HEK293 (cell line): ENCODE results near the gene MRPS18A.

ENCODE experiments used
- KLF16 ChIP-seq: fragments of 450-650 bp; formaldehyde crosslinking; IDR thresholded peaks from 2 replicates; pipeline ENCODE4 v1.5.1; 2017; ENCODE audit warnings: missing biosample characterization, missing genetic modification characterization
- SP2 ChIP-seq: fragments of 450-650 bp; formaldehyde crosslinking; IDR thresholded peaks from 2 replicates; pipeline ENCODE4 v1.5.1; 2016; ENCODE audit warnings: missing biosample characterization, missing genetic modification characterization
- TCF7L2 ChIP-seq: IDR thresholded peaks from 2 replicates; pipeline ENCODE4 v1.6.1; 2011; ENCODE audit warnings: low read depth, mild to moderate bottlenecking, inconsistent platforms, low read length, moderate library complexity, borderline replicate concordance
- ZBTB11 ChIP-seq: fragments of 450-650 bp; formaldehyde crosslinking; conservative IDR thresholded peaks from 2 replicates; pipeline ENCODE4 v1.5.1; 2016; ENCODE audit warnings: low read depth, missing biosample characterization, missing genetic modification characterization
- ZBTB44 ChIP-seq: fragments of 450-650 bp; IDR thresholded peaks from 2 replicates; pipeline ENCODE4 v1.5.1; 2018; ENCODE audit warnings: missing biosample characterization, mild to moderate bottlenecking, missing genetic modification characterization
- ZBTB7A ChIP-seq: fragments of 450-650 bp; formaldehyde crosslinking; IDR thresholded peaks from 2 replicates; pipeline ENCODE4 v1.5.1; 2016; ENCODE audit warnings: low read depth, missing biosample characterization, missing genetic modification characterization
- ZIC2 ChIP-seq: fragments of 450-650 bp; formaldehyde crosslinking; IDR thresholded peaks from 2 replicates; pipeline ENCODE4 v1.5.1; 2016; ENCODE audit warnings: missing biosample characterization, missing genetic modification characterization
- ZNF148 ChIP-seq: fragments of 450-650 bp; formaldehyde crosslinking; IDR thresholded peaks from 2 replicates; pipeline ENCODE4 v1.5.0; 2017; ENCODE audit warnings: missing biosample characterization, missing genetic modification characterization, borderline replicate concordance
- ZNF157 ChIP-seq: fragments of 450-650 bp; formaldehyde crosslinking; IDR thresholded peaks from 2 replicates; pipeline ENCODE4 v1.5.1; 2016; ENCODE audit warnings: missing biosample characterization, missing genetic modification characterization
- ZNF274 ChIP-seq, 2 experiments: fragments of 200-500 bp in 1 of 2; fragments of 450-650 bp in 1 of 2; sonication (Bioruptor generic) in 1 of 2; formaldehyde crosslinking in 1 of 2; IDR thresholded peaks; 2 replicates each; pipeline versions ENCODE4 v1.5.1 to v1.6.1; 2014 to 2016; ENCODE audit warnings: borderline replicate concordance in 1 of 2, inconsistent platforms in 1 of 2, low read length in 1 of 2, missing biosample characterization in 1 of 2, missing genetic modification characterization in 1 of 2
- ZNF311 ChIP-seq: fragments of 450-650 bp; formaldehyde crosslinking; IDR thresholded peaks from 2 replicates; pipeline ENCODE4 v1.5.1; 2017; ENCODE audit warnings: missing biosample characterization, missing genetic modification characterization, borderline replicate concordance
- ZNF335 ChIP-seq: fragments of 450-650 bp; formaldehyde crosslinking; conservative IDR thresholded peaks from 2 replicates; pipeline ENCODE4 v1.5.1; 2016; ENCODE audit warnings: missing biosample characterization, missing genetic modification characterization
- ZNF341 ChIP-seq: fragments of 450-650 bp; formaldehyde crosslinking; IDR thresholded peaks from 2 replicates; pipeline ENCODE4; 2016; ENCODE audit warnings: low read depth, missing biosample characterization, missing genetic modification characterization
- ZNF391 ChIP-seq: fragments of 450-650 bp; formaldehyde crosslinking; IDR thresholded peaks from 2 replicates; pipeline ENCODE4 v1.5.1; 2016; ENCODE audit warnings: low read depth, missing biosample characterization, missing genetic modification characterization, borderline replicate concordance
- ZNF473 ChIP-seq: fragments of 450-650 bp; formaldehyde crosslinking; IDR thresholded peaks from 2 replicates; pipeline ENCODE4 v1.5.1; 2017; ENCODE audit warnings: missing biosample characterization, missing genetic modification characterization
- ZNF544 ChIP-seq: fragments of 450-650 bp; formaldehyde crosslinking; IDR thresholded peaks from 2 replicates; pipeline ENCODE4 v1.5.0; 2017; ENCODE audit warnings: missing biosample characterization, missing genetic modification characterization
- ZNF555 ChIP-seq: fragments of 450-650 bp; formaldehyde crosslinking; conservative IDR thresholded peaks from 2 replicates; pipeline ENCODE4 v1.5.1; 2017; ENCODE audit warnings: missing biosample characterization, mild to moderate bottlenecking, missing genetic modification characterization, inconsistent platforms
- ZNF560 ChIP-seq: fragments of 450-650 bp; formaldehyde crosslinking; IDR thresholded peaks from 2 replicates; pipeline ENCODE4 v1.5.1; 2017; ENCODE audit warnings: missing biosample characterization, missing genetic modification characterization, borderline replicate concordance
- ZNF610 ChIP-seq: fragments of 450-650 bp; formaldehyde crosslinking; IDR thresholded peaks from 2 replicates; pipeline ENCODE4 v1.5.1; 2016; ENCODE audit warnings: missing biosample characterization, missing genetic modification characterization, borderline replicate concordance
- ZNF645 ChIP-seq: fragments of 450-650 bp; formaldehyde crosslinking; IDR thresholded peaks from 2 replicates; pipeline ENCODE4; 2016; ENCODE audit warnings: missing biosample characterization, missing genetic modification characterization
- ZNF704 ChIP-seq: fragments of 450-650 bp; formaldehyde crosslinking; IDR thresholded peaks from 2 replicates; pipeline ENCODE4 v1.5.1; 2016; ENCODE audit warnings: missing biosample characterization, missing genetic modification characterization
- ZSCAN30 ChIP-seq: fragments of 450-650 bp; IDR thresholded peaks from 2 replicates; pipeline ENCODE4 v1.5.1; 2018; ENCODE audit warnings: missing biosample characterization, mild to moderate bottlenecking, missing genetic modification characterization, moderate library complexity
- ZSCAN4 ChIP-seq: fragments of 450-650 bp; formaldehyde crosslinking; IDR thresholded peaks from 2 replicates; pipeline ENCODE4 v1.5.1; 2017; ENCODE audit warnings: missing biosample characterization, missing genetic modification characterization

MRPS18A gene

GRCh38 chr6:43629104-43629504 is 58.5 kb downstream of the MRPS18A start, which contains the start of gene GTPBP2 (continued):
- TF ChIP-seq ZNF148 (tag by site-specific recombination) (no peak), ZBTB11 (tag by site-specific recombination) (peak; percentile 77), SP2 (peak; percentile 81), ZNF544 (tag by site-specific recombination) (no peak), ZNF335 (no peak), ZNF391 (tag by site-specific recombination) (no peak), ZIC2 (tag by site-specific recombination) (no peak), ZBTB7A (tag by site-specific recombination) (no peak), KLF16 (tag by site-specific recombination) (no peak), ZNF555 (tag by site-specific recombination) (no peak), ZNF610 (tag by site-specific recombination) (no peak), ZNF704 (tag by site-specific recombination) (no peak), ZNF560 (tag by site-specific recombination) (no peak), ZNF341 (tag by site-specific recombination) (no peak), ZNF473 (no peak), ZNF645 (tag by site-specific recombination) (no peak), ZNF311 (no peak), ZBTB44 (tag by site-specific recombination) (no peak), TCF7L2 (no peak), ZSCAN30 (tag by site-specific recombination) (peak; percentile 6; the same call in 1 of the 2 replicates), ZNF157 (tag by site-specific recombination) (no peak), ZNF274 (IDR thresholded peaks at IDR 0.05; ENCODE audit: low read length) (no peak), ZNF274 (tag by site-specific recombination; IDR thresholded peaks at IDR 0.05; ENCODE audit: borderline replicate concordance) (no peak), ZSCAN4 (tag by site-specific recombination) (no peak)
